K562 treated with DMSO at 1 percent for 24 hours (cell line): ENCODE measurements around the gene GNA12. TPM values are rescaled to one million over a fixed set of nuclear protein-coding genes. Genes with fewer than 3 reads are reported as not detected.

ENCODE experiments used
- total RNA-seq: library from RNA; unstranded; fragments of 300-600 nt; gene quantifications from 2 replicates; pipeline ENCODE4 v1.2.3, GENCODE V29; 2022; ENCODE audit warnings: low read depth; ENCODE audit not compliant: insufficient read depth

The GNA12 gene, protein sequence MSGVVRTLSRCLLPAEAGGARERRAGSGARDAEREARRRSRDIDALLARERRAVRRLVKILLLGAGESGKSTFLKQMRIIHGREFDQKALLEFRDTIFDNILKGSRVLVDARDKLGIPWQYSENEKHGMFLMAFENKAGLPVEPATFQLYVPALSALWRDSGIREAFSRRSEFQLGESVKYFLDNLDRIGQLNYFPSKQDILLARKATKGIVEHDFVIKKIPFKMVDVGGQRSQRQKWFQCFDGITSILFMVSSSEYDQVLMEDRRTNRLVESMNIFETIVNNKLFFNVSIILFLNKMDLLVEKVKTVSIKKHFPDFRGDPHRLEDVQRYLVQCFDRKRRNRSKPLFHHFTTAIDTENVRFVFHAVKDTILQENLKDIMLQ
- 40.0 and 45.0 TPM in 2 replicates for total RNA-seq

GRCh38 chr7:2844153-2845033 is at the start of gene GNA12:
Gene GNA12 (minus strand): TSS chr7:2844308. CDS start chr7:2844161, 147 bp downstream.

DNA sequence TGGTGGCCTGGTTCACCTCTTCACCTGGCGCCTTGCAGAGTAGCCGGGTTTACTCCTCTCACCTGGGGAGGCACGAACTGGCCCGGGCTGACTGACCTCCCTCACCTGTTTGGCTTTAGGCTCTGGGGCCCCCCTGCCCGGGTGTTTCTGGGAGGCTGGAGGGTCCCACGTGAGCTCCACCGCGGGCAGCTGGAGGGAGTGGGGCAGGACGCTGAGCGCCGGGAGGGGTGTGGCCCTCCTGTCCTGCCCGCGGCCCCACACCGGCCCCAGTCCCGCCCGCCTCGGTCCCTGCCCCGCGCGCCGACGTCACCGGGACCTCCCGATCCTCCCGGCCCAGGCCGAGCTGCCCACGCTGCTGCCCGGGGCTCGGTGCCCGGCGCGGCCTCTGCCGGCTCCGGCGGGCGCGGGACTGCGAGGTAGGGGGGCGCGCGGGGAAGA is 156.2 kb downstream of the GNA12 start, which contains the start of gene AMZ1:
TSS of gene AMZ1 (plus strand) at position 322 of the 438 bp plus-strand sequence. CDS start 12,250 bp downstream, outside the sequence.

Other genes with a start within 250 kb of the GNA12 start
- 11.2 TPM in 2 replicates for gene TTYH3, start 212.3 kb downstream of the GNA12 start, total RNA-seq
- 0.07 TPM in 1 of 2 replicates, not detected in the other for gene AMZ1, start 156.1 kb downstream of the GNA12 start, total RNA-seq
- 46.9 and 62.5 TPM in 2 replicates for gene CARD11, start 199.6 kb upstream of the GNA12 start, total RNA-seq